ENCODE results near the gene RENBP. TPM values are rescaled to one million over a fixed set of nuclear protein-coding genes. Genes with fewer than 3 reads are reported as not detected.
A peak's percentile ranks its signal among the peaks of the same experiment; 100 is the strongest.

RENBP gene
- total and polyA plus RNA-seq, 5 donors from 2014 or later, result 0.62 to 15.3 (median 1.2) TPM

DNA sequence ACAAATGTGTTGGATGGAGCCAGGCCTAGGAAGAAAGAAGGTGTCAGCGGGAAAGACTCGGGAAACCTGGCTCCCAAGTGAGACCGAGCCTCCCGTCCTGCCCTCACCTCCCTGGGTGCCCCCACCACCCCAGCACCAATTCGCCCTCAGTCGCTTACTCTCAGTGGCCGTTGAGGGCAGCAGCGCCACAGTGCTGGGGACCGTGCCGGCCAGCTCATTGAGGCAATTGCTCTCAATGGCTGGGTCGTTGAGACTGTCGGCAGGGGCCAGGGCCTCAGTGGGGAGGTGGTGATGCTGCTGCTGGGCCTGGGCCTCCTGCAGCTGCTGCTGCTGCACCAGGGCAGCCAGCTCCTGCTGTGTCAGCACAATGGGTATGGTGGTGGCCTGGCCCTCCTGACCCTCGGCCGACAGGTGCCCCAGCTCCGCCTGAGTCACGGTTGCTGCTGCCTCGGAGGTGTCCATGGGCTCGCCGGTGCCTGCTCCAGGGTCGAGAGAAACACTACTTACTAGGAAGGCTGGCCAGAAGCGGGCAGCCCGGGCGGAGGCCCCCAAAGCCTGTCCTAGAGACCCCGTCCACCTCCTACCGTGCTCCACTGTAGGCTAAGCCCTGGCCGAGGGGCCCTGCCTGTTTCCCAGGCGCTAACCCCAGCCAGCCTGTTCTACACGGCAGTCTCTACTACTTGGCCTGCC, 7.4 kb upstream of the RENBP start:
- peaks cover 36% of the 10 kb centered on the region for H3K36me3 ChIP-seq (ENCODE audit: control insufficient read depth, insufficient read depth, low read length)
- no peaks in the 10 kb centered on the region for H3K9me3 ChIP-seq (ENCODE audit: control insufficient read depth in 2 of 2, low read length in 2 of 2)
- Mint-ChIP-seq H3K4me3 (no peak overlapping the region), H3K27ac (no peak overlapping the region), H3K36me3 (peaks cover 23% of the 10 kb centered on the region), H3K9me3 (peaks cover 0 to 2% (median 0%) of the 10 kb centered on the region in 7 donors), H3K4me1 (peaks cover 2 to 16% (median 8%) of the 10 kb centered on the region in 4 donors), H3K27me3 (no peaks in the 10 kb centered on the region)
- no peak overlapping the region for H3K27ac ChIP-seq (ENCODE audit: insufficient read depth, low read length, poor library complexity, severe bottlenecking)
- DNase-seq (no peak), ATAC-seq (ENCODE audit: low read depth in 2 of 2) (no peak)
- peaks cover 14% of the 10 kb centered on the region for H3K4me1 ChIP-seq (ENCODE audit: control insufficient read depth, insufficient read depth, low read length, poor library complexity, severe bottlenecking)
- no peak overlapping the region for H3K4me3 ChIP-seq (ENCODE audit: low read depth, low read length)
- H3K27me3 ChIP-seq (ENCODE audit: control insufficient read depth, insufficient read depth, low read length), result no peaks in the 10 kb centered on the region

DNA sequence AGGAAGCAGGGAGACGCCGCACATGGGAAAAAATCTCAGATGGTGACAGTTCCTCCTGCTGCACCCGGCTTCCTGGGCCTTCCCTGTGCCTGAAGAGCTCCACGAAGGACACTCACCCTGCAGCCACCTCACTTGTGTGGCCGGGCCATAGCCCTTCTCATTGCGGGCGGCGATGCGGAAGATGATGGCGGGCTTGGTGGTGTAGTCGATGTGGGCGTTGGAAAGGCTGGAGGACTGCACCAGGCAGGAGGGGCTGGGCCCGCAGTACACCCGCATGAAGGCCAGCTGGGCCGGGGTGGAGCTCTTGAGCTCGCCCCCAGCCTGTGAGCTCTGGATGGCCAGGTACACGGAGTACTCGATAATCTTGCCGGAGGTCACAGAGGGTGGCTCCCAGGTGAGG, 5.7 kb upstream of the RENBP start:
- ATAC-seq (ENCODE audit: low read depth in 2 of 2) (no peak), DNase-seq (no peak)
- no peak overlapping the region for H3K27ac Mint-ChIP-seq
- no peak overlapping the region for H3K4me3 ChIP-seq (ENCODE audit: low read depth, low read length)
- H3K36me3 Mint-ChIP-seq, result peaks cover 17% of the 10 kb centered on the region
- H3K4me1 ChIP-seq (ENCODE audit: control insufficient read depth, insufficient read depth, low read length, poor library complexity, severe bottlenecking), result peaks cover 14% of the 10 kb centered on the region
- no peak overlapping the region for H3K4me3 Mint-ChIP-seq
- H3K27me3 ChIP-seq (ENCODE audit: control insufficient read depth, insufficient read depth, low read length), result no peaks in the 10 kb centered on the region
- peaks cover 2 to 23% (median 8%) of the 10 kb centered on the region in 4 donors for H3K4me1 Mint-ChIP-seq
- H3K27me3 Mint-ChIP-seq, result no peaks in the 10 kb centered on the region
- no peaks in the 10 kb centered on the region for H3K9me3 ChIP-seq (ENCODE audit: control insufficient read depth in 2 of 2, low read length in 2 of 2)
- peaks cover 25% of the 10 kb centered on the region for H3K36me3 ChIP-seq (ENCODE audit: control insufficient read depth, insufficient read depth, low read length)
- peaks cover 0 to 2% (median 0%) of the 10 kb centered on the region in 7 donors for H3K9me3 Mint-ChIP-seq
- H3K27ac ChIP-seq (ENCODE audit: insufficient read depth, low read length, poor library complexity, severe bottlenecking), result no peak overlapping the region

DNA sequence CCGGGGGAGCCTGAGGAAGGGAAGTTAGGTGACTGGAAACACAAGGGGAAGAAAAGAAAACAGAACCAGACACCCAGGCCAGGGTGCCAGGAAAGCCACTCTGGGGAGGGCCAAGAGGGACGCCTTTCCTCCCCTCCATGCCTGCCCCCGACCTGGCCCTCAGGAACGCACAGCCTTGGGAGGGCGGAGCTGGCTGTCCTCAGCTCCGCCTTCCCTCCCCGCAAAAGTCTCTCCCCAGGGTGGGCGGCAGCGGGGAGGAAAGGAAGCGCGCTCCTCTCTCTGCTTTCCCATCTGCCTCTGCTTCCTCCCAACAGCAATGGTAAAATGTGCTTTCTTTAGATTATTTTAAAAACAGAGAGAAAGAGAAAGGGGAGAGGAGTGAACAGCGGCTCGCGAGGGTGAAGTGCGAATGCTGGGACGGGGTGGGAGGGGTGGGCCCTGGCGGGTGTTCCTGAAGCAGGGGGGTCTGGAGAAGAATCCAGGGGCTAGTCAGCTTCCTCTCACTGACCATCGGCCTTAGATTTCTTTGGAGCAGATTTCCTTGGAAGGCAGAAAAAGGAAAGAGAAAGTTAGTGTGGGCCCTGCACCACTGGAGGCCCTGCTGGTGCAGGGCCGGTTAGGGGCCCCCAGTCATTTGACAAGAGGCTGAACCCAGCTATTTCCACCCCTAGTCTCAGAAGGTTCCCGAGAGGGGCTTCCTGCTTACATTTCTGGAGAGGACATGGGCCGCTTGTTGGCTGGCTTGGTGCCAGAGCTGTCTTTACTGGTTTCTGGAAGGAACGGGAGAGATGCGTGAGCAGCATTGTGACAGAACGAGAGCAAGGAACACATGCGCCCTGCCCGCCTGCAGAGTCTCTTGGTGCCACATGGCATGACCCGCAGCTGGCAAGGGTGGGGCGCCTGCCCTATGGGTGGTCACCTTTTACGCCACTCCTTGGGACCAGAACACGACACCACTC, 4.7 kb upstream of the RENBP start:
- H3K4me3 Mint-ChIP-seq, result no peak overlapping the region

DNA sequence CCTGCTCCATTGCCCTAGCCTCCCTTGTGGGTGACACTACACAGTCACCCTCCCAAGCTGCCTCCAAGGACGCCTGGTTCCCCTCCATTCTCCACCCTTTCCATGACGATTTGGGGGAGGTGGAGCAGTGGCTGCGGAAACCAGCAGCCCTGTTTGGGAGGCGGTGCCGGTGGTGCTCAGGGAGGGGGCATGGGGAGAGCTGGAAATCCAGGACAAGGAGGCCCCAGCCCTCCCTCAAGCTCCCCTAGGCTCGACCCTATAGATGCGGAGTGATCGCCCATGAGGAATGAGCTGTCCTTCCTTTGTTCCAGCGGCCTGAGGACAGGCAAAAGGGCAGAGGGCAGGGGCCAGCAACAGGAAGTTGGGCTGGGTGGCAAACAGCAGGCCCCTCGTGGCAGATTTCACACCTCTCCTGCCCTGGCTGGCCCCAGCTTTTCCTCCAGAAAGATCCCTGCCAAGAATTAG, 3.6 kb upstream of the RENBP start:
- H3K4me3 Mint-ChIP-seq, result peak overlapping the region in 1 of 4 donors; percentile 69
- no peak for ATAC-seq (ENCODE audit: low read depth in 2 of 2)
- H3K4me1 Mint-ChIP-seq, result peaks cover 2 to 30% (median 6%) of the 10 kb centered on the region in 4 donors
- Histone ChIP-seq H3K27ac (ENCODE audit: insufficient read depth, low read length, poor library complexity, severe bottlenecking) (no peak overlapping the region), H3K4me3 (ENCODE audit: low read depth, low read length) (no peak overlapping the region), H3K9me3 (ENCODE audit: control insufficient read depth in 2 of 2, low read length in 2 of 2) (no peaks in the 10 kb centered on the region), H3K36me3 (ENCODE audit: control insufficient read depth, insufficient read depth, low read length) (peaks cover 25% of the 10 kb centered on the region), H3K27me3 (ENCODE audit: control insufficient read depth, insufficient read depth, low read length) (no peaks in the 10 kb centered on the region), H3K4me1 (ENCODE audit: control insufficient read depth, insufficient read depth, low read length, poor library complexity, severe bottlenecking) (peaks cover 25% of the 10 kb centered on the region)
- no peaks in the 10 kb centered on the region for H3K27me3 Mint-ChIP-seq
- H3K27ac Mint-ChIP-seq, result no peak overlapping the region
- DNase-seq, result no peak
- peaks cover 0 to 2% (median 0%) of the 10 kb centered on the region in 7 donors for H3K9me3 Mint-ChIP-seq
- H3K36me3 Mint-ChIP-seq, result peaks cover 17% of the 10 kb centered on the region

More for the DNA sequence above, 4.7 kb upstream of the RENBP start:
- Histone ChIP-seq H3K4me3 (ENCODE audit: low read depth, low read length) (no peak overlapping the region), H3K36me3 (ENCODE audit: control insufficient read depth, insufficient read depth, low read length) (peaks cover 25% of the 10 kb centered on the region), H3K4me1 (ENCODE audit: control insufficient read depth, insufficient read depth, low read length, poor library complexity, severe bottlenecking) (peaks cover 21% of the 10 kb centered on the region), H3K27ac (ENCODE audit: insufficient read depth, low read length, poor library complexity, severe bottlenecking) (no peak overlapping the region), H3K27me3 (ENCODE audit: control insufficient read depth, insufficient read depth, low read length) (no peaks in the 10 kb centered on the region), H3K9me3 (ENCODE audit: control insufficient read depth in 2 of 2, low read length in 2 of 2) (no peaks in the 10 kb centered on the region)
- H3K27me3 Mint-ChIP-seq, result no peaks in the 10 kb centered on the region
- no peak for DNase-seq
- peaks cover 2 to 27% (median 8%) of the 10 kb centered on the region in 4 donors for H3K4me1 Mint-ChIP-seq
- no peak for ATAC-seq (ENCODE audit: low read depth in 2 of 2)
- peaks cover 0 to 2% (median 0%) of the 10 kb centered on the region in 7 donors for H3K9me3 Mint-ChIP-seq
- peaks cover 17% of the 10 kb centered on the region for H3K36me3 Mint-ChIP-seq
- peak overlapping the region in 1 of 3 donors; percentile 36 for H3K27ac Mint-ChIP-seq

DNA sequence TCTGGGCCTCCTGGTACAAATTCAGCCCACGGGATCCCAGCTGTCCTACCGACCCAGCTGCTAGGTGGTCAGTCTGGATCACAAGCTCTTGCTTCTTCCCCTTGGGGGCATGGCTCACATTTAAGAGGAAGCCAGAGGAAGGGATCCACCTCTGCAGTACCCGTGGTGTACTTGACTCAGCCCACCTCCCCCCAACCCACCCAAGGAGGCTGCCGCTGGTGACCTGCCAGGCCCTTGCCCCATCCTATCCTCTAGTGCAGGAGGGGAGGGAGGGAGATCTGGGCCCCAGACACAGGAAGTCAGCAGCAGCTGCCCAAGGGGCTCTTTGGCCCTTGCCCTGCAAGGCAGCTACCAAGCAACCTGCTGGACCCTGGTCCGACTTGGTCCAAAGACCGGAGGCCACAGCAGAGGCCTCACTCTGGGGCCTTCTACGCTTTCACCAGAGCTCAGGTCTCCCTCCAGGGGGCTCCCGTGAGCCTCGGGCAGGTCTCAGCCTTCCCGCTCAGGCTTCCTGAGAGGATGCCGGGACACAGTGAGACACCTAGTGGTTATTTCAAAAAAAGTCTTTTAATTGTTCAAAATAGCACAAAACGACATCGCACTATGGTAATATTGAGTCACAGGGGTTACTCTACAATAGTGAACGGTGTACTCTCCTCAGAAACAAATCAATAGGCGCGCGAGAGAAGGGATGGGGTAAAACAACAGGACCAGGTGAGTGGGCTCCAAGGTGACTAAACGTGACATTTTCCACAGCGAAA, 2.7 kb upstream of the RENBP start:
- Histone ChIP-seq H3K4me3 (ENCODE audit: low read depth, low read length) (no peak overlapping the region), H3K9me3 (ENCODE audit: control insufficient read depth in 2 of 2, low read length in 2 of 2) (no peaks in the 10 kb centered on the region), H3K4me1 (ENCODE audit: control insufficient read depth, insufficient read depth, low read length, poor library complexity, severe bottlenecking) (peaks cover 24% of the 10 kb centered on the region), H3K27ac (ENCODE audit: insufficient read depth, low read length, poor library complexity, severe bottlenecking) (peak overlapping the region; percentile 47), H3K27me3 (ENCODE audit: control insufficient read depth, insufficient read depth, low read length) (no peaks in the 10 kb centered on the region), H3K36me3 (ENCODE audit: control insufficient read depth, insufficient read depth, low read length) (peaks cover 25% of the 10 kb centered on the region)
- peaks cover 2 to 30% (median 6%) of the 10 kb centered on the region in 4 donors for H3K4me1 Mint-ChIP-seq
- peak; percentile 86 for ATAC-seq (ENCODE audit: low read depth in 2 of 2)
- peak overlapping the region in 2 of 4 donors; percentile 22 to 82 for H3K4me3 Mint-ChIP-seq
- H3K27me3 Mint-ChIP-seq, result no peaks in the 10 kb centered on the region
- peak; percentile 62 to 87 (median 79) for DNase-seq
- peaks cover 17% of the 10 kb centered on the region for H3K36me3 Mint-ChIP-seq
- H3K27ac Mint-ChIP-seq, result peak overlapping the region in 2 of 3 donors; percentile 13 to 26
- H3K9me3 Mint-ChIP-seq, result peaks cover 0 to 2% (median 0%) of the 10 kb centered on the region in 7 donors

DNA sequence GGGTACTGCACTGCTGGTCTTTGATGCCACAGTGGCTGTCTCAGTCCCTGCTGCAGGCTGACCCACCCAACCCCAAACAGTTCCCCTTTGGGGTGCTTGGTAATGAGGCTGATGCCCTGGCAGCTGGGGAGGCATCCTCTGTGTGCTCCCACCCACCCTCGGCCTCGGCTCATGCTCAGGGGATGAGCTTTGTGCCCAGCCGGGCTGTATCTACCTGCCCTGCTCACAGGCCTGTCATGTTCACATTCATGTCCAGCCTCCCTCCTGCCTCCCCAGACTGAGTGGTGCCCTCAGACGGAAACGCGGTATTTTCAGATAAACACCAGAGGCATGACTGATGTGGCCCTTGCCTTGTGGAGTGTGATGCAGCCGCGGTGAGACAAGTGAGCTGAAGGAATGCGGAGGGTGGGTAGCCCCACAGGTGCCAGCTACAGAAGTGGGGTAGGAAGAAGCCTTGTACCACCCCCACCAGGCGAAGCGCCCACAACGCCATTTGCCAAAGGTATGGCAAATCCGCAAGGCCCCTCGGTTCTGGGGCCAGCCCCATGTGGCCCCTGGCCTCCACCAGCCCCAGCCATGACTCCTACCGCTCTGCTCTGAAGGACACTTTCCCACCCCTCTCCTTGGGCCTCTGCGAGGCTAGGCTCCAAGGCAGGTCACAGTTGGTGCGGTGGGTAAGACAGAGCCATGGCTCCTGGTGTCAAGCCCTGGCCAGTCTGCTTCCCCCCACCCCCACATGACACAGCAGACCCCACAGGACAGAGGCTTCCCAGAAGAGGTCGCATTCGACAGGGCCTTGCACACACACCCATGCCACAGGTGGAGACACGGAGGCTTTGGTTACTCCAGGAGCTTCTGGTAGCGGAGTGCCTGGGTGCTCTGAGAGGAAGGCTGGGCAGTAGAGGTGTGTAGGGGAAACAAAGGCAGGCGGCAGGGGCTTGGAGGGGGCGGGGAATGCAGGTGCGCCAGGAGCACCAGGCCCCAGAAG, 1.8 kb upstream of the RENBP start:
- H3K27me3 Mint-ChIP-seq, result no peaks in the 10 kb centered on the region
- DNase-seq (no peak), ATAC-seq (ENCODE audit: low read depth in 2 of 2) (no peak)
- H3K27ac Mint-ChIP-seq, result peak overlapping the region in 1 of 3 donors; percentile 78
- H3K4me3 Mint-ChIP-seq, result peak overlapping the region in 1 of 4 donors; percentile 50
- peaks cover 0 to 2% (median 0%) of the 10 kb centered on the region in 7 donors for H3K9me3 Mint-ChIP-seq
- Histone ChIP-seq H3K27me3 (ENCODE audit: control insufficient read depth, insufficient read depth, low read length) (no peaks in the 10 kb centered on the region), H3K4me1 (ENCODE audit: control insufficient read depth, insufficient read depth, low read length, poor library complexity, severe bottlenecking) (peaks cover 24% of the 10 kb centered on the region), H3K4me3 (ENCODE audit: low read depth, low read length) (no peak overlapping the region), H3K27ac (ENCODE audit: insufficient read depth, low read length, poor library complexity, severe bottlenecking) (no peak overlapping the region), H3K9me3 (ENCODE audit: control insufficient read depth in 2 of 2, low read length in 2 of 2) (no peaks in the 10 kb centered on the region), H3K36me3 (ENCODE audit: control insufficient read depth, insufficient read depth, low read length) (peaks cover 23% of the 10 kb centered on the region)
- peaks cover 2 to 32% (median 6%) of the 10 kb centered on the region in 4 donors for H3K4me1 Mint-ChIP-seq
- peaks cover 14% of the 10 kb centered on the region for H3K36me3 Mint-ChIP-seq
